AG09309 (cell line): Measurements from ENCODE around the gene OR8G5.

Source experiments
- DNase-seq: peaks from one replicate; pipeline ENCODE4 v3.0.0-alpha.2; 2010; ENCODE audit warnings: low read depth
- H3K4me3 ChIP-seq: 2 replicates; pipeline ENCODE4 v1.5.1; 2011; ENCODE audit warnings: mild to moderate bottlenecking, low read depth, low read length, moderate library complexity; ENCODE audit not compliant: control insufficient read depth
- TF ChIP-seq, protein P1 (sequence below): IDR thresholded peaks from 2 replicates; pipeline ENCODE4 v1.5.1; 2011; ENCODE audit warnings: mild to moderate bottlenecking, low read depth, low read length, inconsistent platforms; ENCODE audit not compliant: insufficient read depth, control insufficient read depth; ENCODE audit errors: missing control alignments

The OR8G5 gene

DNA sequence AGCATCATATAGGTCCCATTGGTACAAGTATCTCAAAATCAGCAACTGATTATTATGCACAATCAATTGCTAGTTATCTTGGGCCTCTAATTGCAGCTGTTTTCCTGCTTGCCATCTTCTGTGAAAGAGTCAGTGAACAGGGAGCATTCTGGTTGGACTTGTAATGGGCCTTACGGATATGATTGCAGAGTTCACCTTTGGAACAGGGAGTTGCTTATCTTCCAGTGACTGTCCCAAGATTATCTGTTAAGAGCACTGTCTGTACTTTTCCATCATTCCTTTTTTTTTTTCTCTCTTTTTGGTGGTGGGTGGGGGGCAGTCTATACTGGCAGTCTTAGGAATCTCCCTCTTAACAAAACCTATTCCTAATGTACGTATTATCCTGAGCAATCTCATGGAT is 17.8 kb downstream of the OR8G5 start:
- no peak for DNase-seq
- TF ChIP-seq, protein P1, sequence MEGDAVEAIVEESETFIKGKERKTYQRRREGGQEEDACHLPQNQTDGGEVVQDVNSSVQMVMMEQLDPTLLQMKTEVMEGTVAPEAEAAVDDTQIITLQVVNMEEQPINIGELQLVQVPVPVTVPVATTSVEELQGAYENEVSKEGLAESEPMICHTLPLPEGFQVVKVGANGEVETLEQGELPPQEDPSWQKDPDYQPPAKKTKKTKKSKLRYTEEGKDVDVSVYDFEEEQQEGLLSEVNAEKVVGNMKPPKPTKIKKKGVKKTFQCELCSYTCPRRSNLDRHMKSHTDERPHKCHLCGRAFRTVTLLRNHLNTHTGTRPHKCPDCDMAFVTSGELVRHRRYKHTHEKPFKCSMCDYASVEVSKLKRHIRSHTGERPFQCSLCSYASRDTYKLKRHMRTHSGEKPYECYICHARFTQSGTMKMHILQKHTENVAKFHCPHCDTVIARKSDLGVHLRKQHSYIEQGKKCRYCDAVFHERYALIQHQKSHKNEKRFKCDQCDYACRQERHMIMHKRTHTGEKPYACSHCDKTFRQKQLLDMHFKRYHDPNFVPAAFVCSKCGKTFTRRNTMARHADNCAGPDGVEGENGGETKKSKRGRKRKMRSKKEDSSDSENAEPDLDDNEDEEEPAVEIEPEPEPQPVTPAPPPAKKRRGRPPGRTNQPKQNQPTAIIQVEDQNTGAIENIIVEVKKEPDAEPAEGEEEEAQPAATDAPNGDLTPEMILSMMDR: no peak
- no peak overlapping the region for H3K4me3 ChIP-seq

DNA sequence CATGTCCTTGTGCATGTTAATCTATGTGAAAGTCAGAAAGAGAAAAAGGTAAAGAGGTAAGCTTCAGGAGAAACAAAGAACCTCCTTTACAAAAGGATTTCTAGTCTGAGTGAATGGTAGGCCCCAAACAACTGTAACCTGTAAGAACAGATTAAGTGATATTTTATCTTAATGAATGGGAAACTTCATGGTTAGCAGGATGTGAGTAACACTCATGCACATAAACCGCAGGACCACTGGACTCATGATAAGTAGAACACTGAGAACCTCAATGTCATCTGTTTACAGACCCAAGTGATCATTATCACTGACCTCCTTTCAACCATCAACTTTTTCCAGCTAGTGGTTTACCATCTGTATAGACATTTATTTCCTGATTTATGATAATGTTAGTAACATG is 19.9 kb downstream of the OR8G5 start:
- H3K4me3 ChIP-seq: no peak overlapping the region
- TF ChIP-seq, protein P1: no peak
- DNase-seq: no peak

DNA sequence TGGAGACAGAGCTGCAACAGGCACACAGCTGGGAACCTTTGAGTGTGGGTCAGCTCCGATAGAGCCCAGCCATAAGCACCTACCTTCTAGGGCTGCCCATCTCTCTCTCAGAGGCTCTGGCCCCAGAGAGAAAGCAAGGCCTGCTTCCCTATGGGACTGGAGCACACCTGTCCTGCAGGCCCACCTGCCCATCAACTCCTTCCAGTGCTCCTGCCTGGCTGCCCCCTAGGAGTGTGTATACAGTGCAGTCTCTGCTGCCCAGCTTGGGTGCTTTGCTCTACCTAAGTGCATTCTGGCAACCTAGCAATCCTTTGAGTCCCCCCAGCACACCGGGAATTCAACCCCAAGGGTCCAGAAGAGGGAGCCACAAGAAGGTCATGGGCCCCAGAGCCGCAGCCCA is 21.0 kb downstream of the OR8G5 start:
- no peak for DNase-seq
- TF ChIP-seq, protein P1: no peak
- no peak overlapping the region for H3K4me3 ChIP-seq

DNA sequence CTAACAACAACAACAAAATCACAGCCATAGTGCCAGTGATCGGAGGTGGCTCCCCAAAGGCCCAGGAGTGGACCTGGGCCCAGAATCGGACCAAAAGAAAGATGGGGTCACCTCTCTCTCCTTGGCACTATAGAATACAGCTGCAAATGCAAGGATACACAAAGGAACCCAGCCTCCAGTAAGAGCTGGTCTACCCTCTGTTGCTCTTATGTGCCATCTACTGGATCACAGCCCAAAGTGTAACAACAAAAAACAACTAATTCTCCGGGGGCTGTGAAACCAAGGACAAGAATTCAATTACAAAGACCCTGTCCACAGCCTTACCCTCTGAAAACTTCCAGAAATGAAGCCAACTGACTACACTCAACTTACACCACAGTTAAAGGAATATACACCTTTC is 21.6 kb downstream of the OR8G5 start:
- TF ChIP-seq, protein P1: no peak
- no peak for DNase-seq
- H3K4me3 ChIP-seq: no peak overlapping the region

DNA sequence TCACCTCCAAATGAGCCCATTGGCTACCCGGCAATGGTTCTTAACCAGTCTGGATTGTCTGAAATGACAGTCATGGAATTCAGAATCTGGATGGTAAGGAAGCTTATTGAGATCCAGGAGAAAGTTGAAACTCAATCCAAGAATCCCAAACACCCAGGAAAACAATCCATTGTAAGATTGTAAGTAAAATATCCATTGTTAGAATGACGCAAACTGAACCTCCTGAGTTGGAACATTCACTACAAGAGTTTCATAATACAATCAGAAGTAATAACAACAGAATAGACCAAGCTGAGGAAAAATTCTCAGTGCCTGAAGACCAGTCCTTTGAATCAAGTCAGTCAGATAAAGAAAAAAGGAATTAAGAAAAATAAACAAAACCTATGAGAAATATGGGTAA is 22.1 kb downstream of the OR8G5 start:
- no peak for DNase-seq
- no peak overlapping the region for H3K4me3 ChIP-seq
- TF ChIP-seq, protein P1: no peak

DNA sequence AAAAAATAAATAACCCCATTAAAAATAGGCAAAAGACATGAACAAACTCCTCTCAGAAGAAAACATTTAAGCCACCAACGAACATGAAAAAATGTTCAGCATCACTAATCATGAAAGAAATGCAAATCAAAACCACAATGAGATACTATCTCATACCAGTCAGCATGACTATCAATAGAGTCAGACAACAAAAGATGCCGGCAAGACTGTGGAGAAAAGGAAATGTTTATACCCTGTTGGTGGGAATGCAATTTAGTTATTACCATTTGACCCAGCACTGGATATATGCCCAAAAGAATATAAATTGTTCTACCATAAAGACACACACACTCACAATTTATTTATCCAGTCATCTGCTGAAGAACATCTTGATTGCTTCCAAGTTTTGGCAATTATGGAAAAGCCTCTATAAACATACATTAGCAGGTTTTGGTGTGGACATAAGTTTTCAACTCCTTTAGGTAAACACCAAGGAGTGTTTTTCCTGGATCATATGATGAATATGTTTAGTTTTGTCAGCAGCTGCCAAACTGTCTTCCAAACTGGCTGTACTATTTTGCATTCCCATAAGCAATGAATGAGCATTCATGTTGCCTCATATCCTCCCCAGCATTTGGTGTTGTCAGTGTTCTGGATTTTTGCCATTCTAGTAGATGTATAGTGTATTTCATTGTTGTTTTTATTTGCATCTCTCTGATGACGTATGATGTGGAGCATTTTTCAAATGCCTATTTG is 29.6 kb downstream of the OR8G5 start:
- H3K4me3 ChIP-seq: no peak overlapping the region
- no peak for DNase-seq
- TF ChIP-seq, protein P1: no peak
